SK-N-SH treated with all-trans-retinoic acid at 6 μM for 48 hours (cell line): Measurements from ENCODE around the gene SYT4.

Experiments
- ATAC-seq: fragments of 200-7000 bp; cut with Tn5 transposase; 3 replicates; pipeline ENCODE4 v1.9.1; 2020; ENCODE audit warnings: mild to moderate bottlenecking, moderate library complexity
- ARNTL ChIP-seq: fragments of 450-650 bp; formaldehyde crosslinking; IDR thresholded peaks from 2 replicates; pipeline ENCODE4 v1.5.0; 2020; ENCODE audit warnings: low read depth, mild to moderate bottlenecking, moderate library complexity, borderline replicate concordance
- BACH2 ChIP-seq: fragments of 250-450 bp; sonication (Bioruptor Pico); IDR thresholded peaks from 2 replicates; pipeline ENCODE4 v1.9.0; 2021; ENCODE audit warnings: mild to moderate bottlenecking, borderline replicate concordance
- CREB5 ChIP-seq: fragments of 250-450 bp; sonication (Bioruptor Pico); IDR thresholded peaks from 2 replicates; pipeline ENCODE4 v1.5.1; 2020; ENCODE audit warnings: low read depth, mild to moderate bottlenecking, moderate library complexity
- CSDC2 ChIP-seq: fragments of 250-450 bp; sonication (Bioruptor Pico); IDR thresholded peaks from 2 replicates; pipeline ENCODE4 v1.5.0; 2020; ENCODE audit warnings: mild to moderate bottlenecking, moderate library complexity
- CSRNP3 ChIP-seq: fragments of 250-450 bp; sonication (Bioruptor Pico); IDR thresholded peaks from 2 replicates; pipeline ENCODE4 v1.5.1; 2021; ENCODE audit warnings: mild to moderate bottlenecking, moderate library complexity
- ESRRG ChIP-seq: fragments of 250-450 bp; sonication (Bioruptor Pico); IDR thresholded peaks from 2 replicates; pipeline ENCODE4 v1.6.1; 2021; ENCODE audit warnings: mild to moderate bottlenecking
- GLIS3 ChIP-seq: fragments of 250-450 bp; sonication (Bioruptor Pico); IDR thresholded peaks from 2 replicates; pipeline ENCODE4 v1.5.0; 2020; ENCODE audit warnings: mild to moderate bottlenecking, moderate library complexity
- ISL1 ChIP-seq: fragments of 250-450 bp; sonication (Bioruptor Pico); IDR thresholded peaks from 2 replicates; pipeline ENCODE4 v2.1.2; 2022; ENCODE audit warnings: mild to moderate bottlenecking, moderate library complexity
- OSR1 ChIP-seq: fragments of 250-450 bp; sonication (Bioruptor Pico); IDR thresholded peaks from 2 replicates; pipeline ENCODE4 v1.8.0; 2022; ENCODE audit warnings: moderate library complexity, mild to moderate bottlenecking, inconsistent platforms
- PATZ1 ChIP-seq: fragments of 250-450 bp; sonication (Bioruptor Pico); IDR thresholded peaks from 2 replicates; pipeline ENCODE4 v1.8.0; 2020; ENCODE audit warnings: mild to moderate bottlenecking, moderate library complexity, borderline replicate concordance
- PPARA ChIP-seq: fragments of 250-450 bp; sonication (Bioruptor Pico); IDR thresholded peaks from 2 replicates; pipeline ENCODE4 v1.5.0; 2020; ENCODE audit warnings: mild to moderate bottlenecking, borderline replicate concordance
- RARB ChIP-seq: fragments of 250-450 bp; sonication (Bioruptor Pico); IDR thresholded peaks from 2 replicates; pipeline ENCODE4 v1.8.0; 2021; ENCODE audit warnings: mild to moderate bottlenecking, moderate library complexity
- SNAI2 ChIP-seq: fragments of 250-450 bp; sonication (Bioruptor Pico); IDR thresholded peaks from 2 replicates; pipeline ENCODE4 v1.5.0; 2020; ENCODE audit warnings: mild to moderate bottlenecking, moderate library complexity
- TCF4 ChIP-seq: fragments of 250-450 bp; sonication (Bioruptor Pico); IDR thresholded peaks from 2 replicates; pipeline ENCODE4 v1.8.0; 2021; ENCODE audit warnings: mild to moderate bottlenecking, moderate library complexity, borderline replicate concordance
- TOX ChIP-seq: fragments of 250-450 bp; sonication (Bioruptor Pico); IDR thresholded peaks from 2 replicates; pipeline ENCODE4 v1.8.0; 2021; ENCODE audit warnings: mild to moderate bottlenecking, moderate library complexity, borderline replicate concordance
- TSHZ2 ChIP-seq: fragments of 250-450 bp; sonication (Bioruptor Pico); IDR thresholded peaks from 2 replicates; pipeline ENCODE4 v1.5.0; 2020; ENCODE audit warnings: mild to moderate bottlenecking, moderate library complexity
- ZC3H10 ChIP-seq: fragments of 250-450 bp; sonication (Bioruptor Pico); IDR thresholded peaks from 2 replicates; pipeline ENCODE4 v1.5.1; 2021; ENCODE audit warnings: mild to moderate bottlenecking, moderate library complexity
- ZFP3 ChIP-seq: fragments of 250-450 bp; sonication (Bioruptor Pico); IDR thresholded peaks from 2 replicates; pipeline ENCODE4 v1.5.0; 2020; ENCODE audit warnings: mild to moderate bottlenecking, moderate library complexity
- ZFP30 ChIP-seq: fragments of 450-650 bp; formaldehyde crosslinking; IDR thresholded peaks from 2 replicates; pipeline ENCODE4 v1.5.0; 2022; ENCODE audit warnings: mild to moderate bottlenecking, moderate library complexity
- ZNF565 ChIP-seq: fragments of 450-650 bp; formaldehyde crosslinking; conservative IDR thresholded peaks from 2 replicates; pipeline ENCODE4 v1.5.0; 2020; ENCODE audit warnings: low read depth, mild to moderate bottlenecking, moderate library complexity
- ZNF70 ChIP-seq: fragments of 450-650 bp; formaldehyde crosslinking; IDR thresholded peaks from 2 replicates; pipeline ENCODE4 v1.5.0; 2020; ENCODE audit warnings: mild to moderate bottlenecking, moderate library complexity
- ZNF8 ChIP-seq: fragments of 450-650 bp; formaldehyde crosslinking; IDR thresholded peaks from 2 replicates; pipeline ENCODE4 v1.5.0; 2020; ENCODE audit warnings: mild to moderate bottlenecking, moderate library complexity
- TF ChIP-seq, protein P1 (sequence below): fragments of 250-450 bp; sonication (Bioruptor Pico); IDR thresholded peaks from 2 replicates; pipeline ENCODE4 v1.8.0; 2021; ENCODE audit warnings: low read depth, mild to moderate bottlenecking, moderate library complexity, borderline replicate concordance

Gene SYT4

DNA sequence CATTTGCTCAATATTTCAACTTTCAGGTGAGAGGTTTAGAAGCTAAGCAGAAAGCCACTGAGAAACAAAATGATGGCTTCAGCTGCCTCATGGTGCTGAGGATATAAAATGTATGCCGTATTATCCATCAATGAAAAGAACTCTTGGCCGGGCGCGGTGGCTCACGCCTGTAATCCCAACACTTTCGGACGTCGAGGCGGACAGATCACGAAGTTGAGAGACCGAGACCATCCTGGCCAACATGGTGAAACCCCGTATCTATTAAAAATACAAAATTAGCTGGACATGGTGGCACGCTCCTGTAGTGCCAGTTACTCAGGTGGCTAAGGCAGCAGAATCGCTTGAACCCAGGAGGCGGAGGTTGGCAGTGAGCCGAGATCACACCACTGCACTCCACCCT lies 6.0 kb upstream of the SYT4 start:
- no peak for TF ChIP-seq ZFP3
- TF ChIP-seq ISL1 = no peak
- no peak for TF ChIP-seq CSDC2 (CRISPR knock-in tag)
- no peak for TF ChIP-seq TCF4 (CRISPR knock-in tag)
- TF ChIP-seq CSRNP3 = no peak
- TF ChIP-seq TOX (CRISPR knock-in tag) = no peak
- TF ChIP-seq, protein P1, sequence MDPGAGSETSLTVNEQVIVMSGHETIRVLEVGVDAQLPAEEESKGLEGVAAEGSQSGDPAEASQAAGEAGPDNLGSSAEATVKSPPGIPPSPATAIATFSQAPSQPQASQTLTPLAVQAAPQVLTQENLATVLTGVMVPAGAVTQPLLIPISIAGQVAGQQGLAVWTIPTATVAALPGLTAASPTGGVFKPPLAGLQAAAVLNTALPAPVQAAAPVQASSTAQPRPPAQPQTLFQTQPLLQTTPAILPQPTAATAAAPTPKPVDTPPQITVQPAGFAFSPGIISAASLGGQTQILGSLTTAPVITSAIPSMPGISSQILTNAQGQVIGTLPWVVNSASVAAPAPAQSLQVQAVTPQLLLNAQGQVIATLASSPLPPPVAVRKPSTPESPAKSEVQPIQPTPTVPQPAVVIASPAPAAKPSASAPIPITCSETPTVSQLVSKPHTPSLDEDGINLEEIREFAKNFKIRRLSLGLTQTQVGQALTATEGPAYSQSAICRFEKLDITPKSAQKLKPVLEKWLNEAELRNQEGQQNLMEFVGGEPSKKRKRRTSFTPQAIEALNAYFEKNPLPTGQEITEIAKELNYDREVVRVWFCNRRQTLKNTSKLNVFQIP = no peak
- no peak for TF ChIP-seq RARB
- no peak for TF ChIP-seq CREB5 (CRISPR knock-in tag)
- TF ChIP-seq BACH2 = no peak
- TF ChIP-seq ESRRG (CRISPR knock-in tag) = no peak
- no peak for TF ChIP-seq ZNF8
- TF ChIP-seq ZC3H10 (CRISPR knock-in tag) = no peak
- no peak for TF ChIP-seq GLIS3 (CRISPR knock-in tag)
- ATAC-seq = no peak

- peak; percentile 24; the same call in 1 of the 3 replicates for ATAC-seq
- TF ChIP-seq ESRRG (CRISPR knock-in tag) (no peak), TCF4 (CRISPR knock-in tag) (peak; percentile 29; the same call in 1 of the 2 replicates)
Measured at GRCh38 chr18:43279015-43279744, 1.9 kb upstream of the SYT4 start.

DNA sequence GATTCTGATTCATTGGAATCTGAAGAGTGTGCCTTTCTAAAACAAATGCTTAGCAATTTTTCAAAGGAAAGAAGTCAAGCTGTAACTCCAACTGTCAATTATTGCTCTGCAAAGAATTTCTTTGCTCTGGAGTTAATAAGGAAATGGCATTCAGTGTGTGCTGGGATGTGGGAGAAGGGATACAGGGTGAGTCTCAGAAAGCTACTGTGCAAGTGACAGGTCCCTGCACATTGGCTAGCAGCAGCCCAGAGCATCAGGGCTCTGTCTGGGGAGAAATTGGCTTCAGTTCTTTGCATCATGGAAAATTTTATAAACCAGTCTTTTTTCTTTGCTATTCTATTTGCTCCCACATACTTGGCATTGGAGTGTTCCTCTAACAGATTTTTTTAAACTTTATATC lies 1.1 kb upstream of the SYT4 start:
- ATAC-seq = no peak
- TF ChIP-seq ZFP30 (CRISPR knock-in tag) = no peak

DNA sequence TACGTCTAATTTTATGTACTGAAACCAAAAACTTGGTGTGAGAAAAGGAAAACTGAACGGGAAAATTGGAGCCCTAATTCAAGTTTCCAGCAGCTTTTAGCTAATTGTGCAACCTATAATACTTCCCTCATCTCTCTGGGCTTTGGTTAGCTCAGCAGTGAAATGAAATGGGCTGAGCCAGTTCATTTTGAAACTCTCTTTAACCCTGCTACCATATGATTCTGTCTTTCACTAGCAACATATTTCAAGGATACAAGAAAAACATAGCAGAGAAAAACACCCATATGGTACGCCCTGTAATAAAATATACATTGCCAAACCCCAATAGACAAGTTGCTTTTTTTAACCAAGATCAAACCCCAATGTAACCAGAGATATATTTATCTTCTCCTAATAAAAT lies 799 bp downstream of the SYT4 start:
- no peak for ATAC-seq
- no peak for TF ChIP-seq ESRRG (CRISPR knock-in tag)
- TF ChIP-seq ZNF8 = 0 out of 2 replicates have a peak, but pooled peaks have one; percentile 10
- TF ChIP-seq, all 23 proteins: peak for 1

- TF ChIP-seq, protein P1 = no peak
- TF ChIP-seq ZNF565 (no peak), TSHZ2 (CRISPR knock-in tag) (no peak), ESRRG (CRISPR knock-in tag) (no peak), ZC3H10 (CRISPR knock-in tag) (no peak), ZNF70 (CRISPR knock-in tag) (no peak), ZFP3 (no peak), OSR1 (no peak), SNAI2 (CRISPR knock-in tag) (no peak), ZNF8 (no peak), PATZ1 (no peak), GLIS3 (CRISPR knock-in tag) (no peak), CSRNP3 (no peak), PPARA (CRISPR knock-in tag) (no peak), ARNTL (CRISPR knock-in tag) (no peak)
- no peak for ATAC-seq
Measured at GRCh38 chr18:43275546-43275945, 1.7 kb downstream of the SYT4 start.
